ENCODE results near the gene SF3B1.

Gene SF3B1

GRCh38 chr2:197414515-197414914 lies 20.3 kb downstream of the SF3B1 start:
- H3K27ac ChIP-seq (ENCODE audit: low read length), result no peak overlapping the region
- H3K4me1 ChIP-seq (ENCODE audit: control insufficient read depth, insufficient read depth, low read length), result no peaks in the 10 kb centered on the region
- no peaks in the 10 kb centered on the region for H3K9me3 ChIP-seq (ENCODE audit: control insufficient read depth in 2 of 2, low read length in 2 of 2)
- H3K4me3 ChIP-seq (ENCODE audit: low read length in 2 of 2), result no peak overlapping the region
- H3K36me3 ChIP-seq (ENCODE audit: control insufficient read depth in 2 of 2, insufficient read depth in 2 of 2, low read length in 2 of 2), result peaks cover 38 to 54% of the 10 kb centered on the region in 2 donors
- no peaks in the 10 kb centered on the region for H3K27me3 ChIP-seq (ENCODE audit: control insufficient read depth in 1 of 2, insufficient read depth in 2 of 2, low read length in 2 of 2)
- no peak overlapping the region for H3K9ac ChIP-seq (ENCODE audit: low read length in 2 of 2)

DNA sequence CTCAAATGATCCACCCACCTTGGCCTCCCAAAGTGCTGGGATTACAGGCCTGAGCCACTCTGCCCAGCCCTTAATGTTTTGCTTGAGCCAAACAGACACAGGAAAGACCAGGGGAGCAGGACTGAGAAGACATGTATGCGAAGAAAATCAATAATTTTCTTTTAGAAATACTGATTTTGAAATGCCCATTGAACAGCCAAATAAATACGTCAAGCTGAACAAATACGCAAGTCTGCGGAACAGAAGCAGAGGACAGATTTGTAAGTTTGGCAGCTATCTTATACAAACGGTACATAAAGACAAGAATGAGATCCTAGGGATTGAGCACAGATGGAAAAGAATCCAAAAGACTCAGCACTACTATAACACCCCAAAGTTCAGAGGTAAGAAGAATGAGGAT lies 20.8 kb downstream of the SF3B1 start:
- H3K36me3 ChIP-seq (ENCODE audit: control insufficient read depth in 2 of 2, insufficient read depth in 2 of 2, low read length in 2 of 2), result peaks cover 39 to 54% of the 10 kb centered on the region in 2 donors
- H3K27ac ChIP-seq (ENCODE audit: low read length), result no peak overlapping the region
- no peak overlapping the region for H3K4me3 ChIP-seq (ENCODE audit: low read length in 2 of 2)
- H3K4me1 ChIP-seq (ENCODE audit: control insufficient read depth, insufficient read depth, low read length), result no peaks in the 10 kb centered on the region
- H3K9ac ChIP-seq (ENCODE audit: low read length in 2 of 2), result no peak overlapping the region
- H3K27me3 ChIP-seq (ENCODE audit: control insufficient read depth in 1 of 2, insufficient read depth in 2 of 2, low read length in 2 of 2), result no peaks in the 10 kb centered on the region
- no peaks in the 10 kb centered on the region for H3K9me3 ChIP-seq (ENCODE audit: control insufficient read depth in 2 of 2, low read length in 2 of 2)

DNA sequence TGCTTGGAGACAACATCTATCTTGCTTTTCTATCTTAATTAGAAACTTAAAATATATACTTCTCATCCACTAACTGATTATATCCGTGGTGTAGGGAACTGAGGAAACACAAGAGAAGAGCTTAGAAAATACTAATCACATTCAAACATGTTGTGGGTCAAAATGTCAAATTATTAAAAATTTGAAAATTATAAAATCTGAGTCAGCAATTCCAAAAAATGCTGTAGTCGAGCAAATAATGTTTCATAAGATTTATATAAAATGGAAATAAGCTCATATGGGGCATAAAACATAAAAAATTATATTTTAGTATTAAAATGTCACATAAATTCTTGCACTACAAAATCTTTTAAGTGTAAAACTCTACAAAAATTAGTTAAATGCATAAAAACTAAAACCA lies 29.2 kb downstream of the SF3B1 start:
- no peaks in the 10 kb centered on the region for H3K4me1 ChIP-seq (ENCODE audit: control insufficient read depth, insufficient read depth, low read length)
- H3K4me3 ChIP-seq (ENCODE audit: low read length in 2 of 2), result no peak overlapping the region
- peaks cover 47 to 72% of the 10 kb centered on the region in 2 donors for H3K36me3 ChIP-seq (ENCODE audit: control insufficient read depth in 2 of 2, insufficient read depth in 2 of 2, low read length in 2 of 2)
- no peaks in the 10 kb centered on the region for H3K9me3 ChIP-seq (ENCODE audit: control insufficient read depth in 2 of 2, low read length in 2 of 2)
- H3K27ac ChIP-seq (ENCODE audit: low read length), result no peak overlapping the region
- no peaks in the 10 kb centered on the region for H3K27me3 ChIP-seq (ENCODE audit: control insufficient read depth in 1 of 2, insufficient read depth in 2 of 2, low read length in 2 of 2)
- H3K9ac ChIP-seq (ENCODE audit: low read length in 2 of 2), result no peak overlapping the region

GRCh38 chr2:197399887-197400540 lies 34.8 kb downstream of the SF3B1 start:
- no peak overlapping the region for H3K4me3 ChIP-seq (ENCODE audit: low read length in 2 of 2)
- H3K9ac ChIP-seq (ENCODE audit: low read length in 2 of 2), result no peak overlapping the region
- no peak overlapping the region for H3K27ac ChIP-seq (ENCODE audit: low read length)
- H3K4me1 ChIP-seq (ENCODE audit: control insufficient read depth, insufficient read depth, low read length), result no peaks in the 10 kb centered on the region
- H3K36me3 ChIP-seq (ENCODE audit: control insufficient read depth in 2 of 2, insufficient read depth in 2 of 2, low read length in 2 of 2), result peaks cover 56 to 68% of the 10 kb centered on the region in 2 donors
- H3K9me3 ChIP-seq (ENCODE audit: control insufficient read depth in 2 of 2, low read length in 2 of 2), result no peaks in the 10 kb centered on the region
- H3K27me3 ChIP-seq (ENCODE audit: control insufficient read depth in 1 of 2, insufficient read depth in 2 of 2, low read length in 2 of 2), result no peaks in the 10 kb centered on the region

DNA sequence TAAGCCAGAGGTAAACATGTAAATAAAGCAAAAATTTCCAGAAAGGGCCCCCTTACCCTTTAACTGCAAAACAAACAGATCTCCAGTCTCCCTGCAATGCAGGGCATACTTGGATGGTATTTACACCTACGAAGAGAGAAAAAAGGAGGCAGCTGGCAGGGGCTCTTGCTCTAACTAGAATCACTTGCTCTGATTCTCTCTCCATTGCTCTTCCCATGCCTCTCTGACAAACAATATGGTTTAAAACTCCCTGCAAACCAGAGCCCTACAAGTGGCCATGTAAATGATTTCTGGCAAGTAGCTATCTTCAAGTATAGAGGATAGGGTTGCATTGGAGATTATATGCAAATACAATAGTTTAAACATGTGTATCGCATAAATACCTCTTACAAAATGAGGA lies 35.9 kb downstream of the SF3B1 start:
- Histone ChIP-seq H3K4me1 (ENCODE audit: control insufficient read depth, insufficient read depth, low read length) (no peaks in the 10 kb centered on the region), H3K27ac (ENCODE audit: low read length) (no peak overlapping the region), H3K36me3 (ENCODE audit: control insufficient read depth in 2 of 2, insufficient read depth in 2 of 2, low read length in 2 of 2) (peaks cover 58 to 66% of the 10 kb centered on the region in 2 donors), H3K9me3 (ENCODE audit: control insufficient read depth in 2 of 2, low read length in 2 of 2) (no peaks in the 10 kb centered on the region), H3K27me3 (ENCODE audit: control insufficient read depth in 1 of 2, insufficient read depth in 2 of 2, low read length in 2 of 2) (no peaks in the 10 kb centered on the region), H3K9ac (ENCODE audit: low read length in 2 of 2) (no peak overlapping the region), H3K4me3 (ENCODE audit: low read length in 2 of 2) (no peak overlapping the region)

DNA sequence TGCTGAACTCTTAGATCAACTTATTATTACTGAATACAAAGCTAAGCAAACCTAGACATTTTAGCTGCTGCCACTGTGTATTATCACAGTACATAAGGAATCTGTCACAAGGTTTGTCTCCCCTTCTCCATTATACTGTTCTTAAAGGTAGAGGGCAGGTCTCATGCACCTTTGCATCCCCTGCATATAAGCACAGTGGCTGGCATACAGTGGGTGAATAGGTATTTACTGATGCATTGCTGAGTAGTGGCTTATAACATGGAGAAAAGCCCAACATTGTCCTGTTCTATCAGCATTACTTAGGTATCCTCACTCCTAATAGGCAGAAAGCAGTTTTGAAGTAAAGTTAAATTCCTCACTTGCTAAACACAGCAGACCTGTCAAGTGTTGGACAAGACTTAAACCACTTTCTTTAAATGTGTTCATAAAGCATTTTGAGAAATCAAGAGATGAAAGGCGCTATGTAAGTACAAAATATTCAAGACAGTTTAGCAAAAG lies 43.6 kb downstream of the SF3B1 start:
- Histone ChIP-seq H3K9me3 (ENCODE audit: control insufficient read depth in 2 of 2, low read length in 2 of 2) (no peaks in the 10 kb centered on the region), H3K4me3 (ENCODE audit: low read length in 2 of 2) (no peak overlapping the region), H3K27me3 (ENCODE audit: control insufficient read depth in 1 of 2, insufficient read depth in 2 of 2, low read length in 2 of 2) (no peaks in the 10 kb centered on the region), H3K4me1 (ENCODE audit: control insufficient read depth, insufficient read depth, low read length) (no peaks in the 10 kb centered on the region), H3K27ac (ENCODE audit: low read length) (no peak overlapping the region), H3K9ac (ENCODE audit: low read length in 2 of 2) (no peak overlapping the region), H3K36me3 (ENCODE audit: control insufficient read depth in 2 of 2, insufficient read depth in 2 of 2, low read length in 2 of 2) (peaks cover 16 to 24% of the 10 kb centered on the region in 2 donors)

DNA sequence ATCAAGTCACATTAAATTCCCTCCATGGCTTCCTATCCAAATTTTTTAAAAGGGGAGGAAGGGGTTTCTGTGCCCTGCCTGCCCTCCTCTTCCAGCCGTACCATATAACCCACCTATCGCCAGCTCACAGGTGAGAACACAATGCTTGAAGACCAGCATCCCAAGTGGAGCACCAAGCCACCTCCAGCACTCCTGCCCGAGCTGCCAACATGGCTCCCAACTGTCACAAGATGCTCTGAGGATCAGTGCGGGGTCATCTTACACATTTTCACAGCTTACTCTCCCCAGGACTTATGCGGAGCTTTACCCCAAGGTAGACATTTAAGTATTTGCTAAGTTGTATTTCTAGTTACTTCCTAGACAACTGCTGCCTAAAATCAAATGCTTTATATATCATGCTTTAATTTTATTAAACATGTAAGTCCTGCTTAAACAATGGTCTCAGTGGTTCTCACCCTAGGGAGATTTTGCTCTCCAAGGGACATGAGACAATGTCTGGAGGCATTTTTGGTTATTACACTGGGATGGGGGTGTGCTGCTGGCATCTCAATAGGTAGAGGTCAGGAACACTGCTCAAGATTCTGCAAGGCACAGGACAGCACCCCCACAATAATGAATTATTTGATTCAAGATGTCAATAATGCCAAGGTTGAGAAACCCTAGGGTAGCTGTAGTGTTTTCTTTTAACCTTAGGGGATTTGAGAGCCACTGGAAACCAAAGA lies 45.8 kb downstream of the SF3B1 start:
- H3K9ac ChIP-seq (ENCODE audit: low read length in 2 of 2), result no peak overlapping the region
- peaks cover 9 to 15% of the 10 kb centered on the region in 2 donors for H3K36me3 ChIP-seq (ENCODE audit: control insufficient read depth in 2 of 2, insufficient read depth in 2 of 2, low read length in 2 of 2)
- H3K4me3 ChIP-seq (ENCODE audit: low read length in 2 of 2), result no peak overlapping the region
- no peaks in the 10 kb centered on the region for H3K4me1 ChIP-seq (ENCODE audit: control insufficient read depth, insufficient read depth, low read length)
- H3K27ac ChIP-seq (ENCODE audit: low read length), result no peak overlapping the region
- H3K9me3 ChIP-seq (ENCODE audit: control insufficient read depth in 2 of 2, low read length in 2 of 2), result no peaks in the 10 kb centered on the region
- H3K27me3 ChIP-seq (ENCODE audit: control insufficient read depth in 1 of 2, insufficient read depth in 2 of 2, low read length in 2 of 2), result no peaks in the 10 kb centered on the region

GRCh38 chr2:197387179-197387578 lies 47.6 kb downstream of the SF3B1 start:
- Histone ChIP-seq H3K27me3 (ENCODE audit: control insufficient read depth in 1 of 2, insufficient read depth in 2 of 2, low read length in 2 of 2) (no peaks in the 10 kb centered on the region), H3K27ac (ENCODE audit: low read length) (no peak overlapping the region), H3K9me3 (ENCODE audit: control insufficient read depth in 2 of 2, low read length in 2 of 2) (no peaks in the 10 kb centered on the region), H3K9ac (ENCODE audit: low read length in 2 of 2) (no peak overlapping the region), H3K36me3 (ENCODE audit: control insufficient read depth in 2 of 2, insufficient read depth in 2 of 2, low read length in 2 of 2) (peaks cover 4 to 12% of the 10 kb centered on the region in 2 donors), H3K4me3 (ENCODE audit: low read length in 2 of 2) (no peak overlapping the region), H3K4me1 (ENCODE audit: control insufficient read depth, insufficient read depth, low read length) (no peaks in the 10 kb centered on the region)

- no peaks in the 10 kb centered on the region for H3K27me3 ChIP-seq (ENCODE audit: control insufficient read depth in 1 of 2, insufficient read depth in 2 of 2, low read length in 2 of 2)
- no peak overlapping the region for H3K9ac ChIP-seq (ENCODE audit: low read length in 2 of 2)
- H3K9me3 ChIP-seq (ENCODE audit: control insufficient read depth in 2 of 2, low read length in 2 of 2), result no peaks in the 10 kb centered on the region
- no peak overlapping the region for H3K4me3 ChIP-seq (ENCODE audit: low read length in 2 of 2)
- H3K27ac ChIP-seq (ENCODE audit: low read length), result no peak overlapping the region
- no peaks in the 10 kb centered on the region for H3K4me1 ChIP-seq (ENCODE audit: control insufficient read depth, insufficient read depth, low read length)
- peaks cover 3 to 4% of the 10 kb centered on the region in 2 donors for H3K36me3 ChIP-seq (ENCODE audit: control insufficient read depth in 2 of 2, insufficient read depth in 2 of 2, low read length in 2 of 2)
Observed at GRCh38 chr2:197386242-197386641, 48.6 kb downstream of the SF3B1 start.

DNA sequence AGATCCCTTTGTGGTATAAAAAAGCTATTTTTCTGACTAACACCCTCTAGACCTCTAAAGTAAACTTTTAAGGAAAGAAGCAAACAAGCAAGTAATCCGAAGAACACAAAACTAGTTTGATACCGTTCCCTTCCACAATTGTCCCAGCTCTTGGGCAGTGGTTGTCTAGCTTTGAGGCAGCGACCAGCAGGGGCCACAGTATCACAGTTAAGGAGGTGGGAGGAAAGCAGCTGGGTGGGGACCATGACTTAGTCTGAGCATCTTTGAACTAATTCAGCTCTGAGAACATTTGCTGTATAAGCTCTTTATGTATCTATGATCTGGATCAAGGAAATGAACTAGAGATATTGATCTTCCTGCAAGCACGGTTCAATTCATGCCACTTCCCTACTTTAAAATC lies 51.0 kb downstream of the SF3B1 start:
- no peaks in the 10 kb centered on the region for H3K9me3 ChIP-seq (ENCODE audit: control insufficient read depth in 2 of 2, low read length in 2 of 2)
- no peak overlapping the region for H3K27ac ChIP-seq (ENCODE audit: low read length)
- H3K36me3 ChIP-seq (ENCODE audit: control insufficient read depth in 2 of 2, insufficient read depth in 2 of 2, low read length in 2 of 2), result no peaks in the 10 kb centered on the region
- no peak overlapping the region for H3K9ac ChIP-seq (ENCODE audit: low read length in 2 of 2)
- H3K4me1 ChIP-seq (ENCODE audit: control insufficient read depth, insufficient read depth, low read length), result no peaks in the 10 kb centered on the region
- no peak overlapping the region for H3K4me3 ChIP-seq (ENCODE audit: low read length in 2 of 2)
- peaks cover 0 to under 1% of the 10 kb centered on the region in 2 donors for H3K27me3 ChIP-seq (ENCODE audit: control insufficient read depth in 1 of 2, insufficient read depth in 2 of 2, low read length in 2 of 2)

DNA sequence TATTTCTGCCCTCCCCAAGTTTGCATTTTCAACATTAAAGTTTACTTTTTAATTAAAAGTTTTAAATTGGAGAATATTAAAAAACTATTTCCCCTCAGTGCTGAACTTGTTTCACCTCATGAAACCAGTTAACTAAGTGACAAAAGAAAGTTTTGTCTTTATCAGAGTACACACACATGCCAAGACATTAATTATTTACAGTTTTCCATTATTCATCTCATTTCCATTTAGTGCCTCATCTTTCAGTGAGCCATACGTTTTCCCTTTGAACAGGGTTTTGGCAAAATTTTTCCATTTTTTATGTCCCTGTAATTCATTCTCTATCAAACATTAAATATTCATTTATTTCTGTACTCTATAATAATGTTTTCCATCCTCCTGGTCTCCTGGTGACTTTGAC lies 53.2 kb downstream of the SF3B1 start:
- H3K36me3 ChIP-seq (ENCODE audit: control insufficient read depth in 2 of 2, insufficient read depth in 2 of 2, low read length in 2 of 2), result no peaks in the 10 kb centered on the region
- peaks cover 2% of the 10 kb centered on the region for H3K4me1 ChIP-seq (ENCODE audit: control insufficient read depth, insufficient read depth, low read length)
- H3K9me3 ChIP-seq (ENCODE audit: control insufficient read depth in 2 of 2, low read length in 2 of 2), result no peaks in the 10 kb centered on the region
- no peak overlapping the region for H3K4me3 ChIP-seq (ENCODE audit: low read length in 2 of 2)
- H3K9ac ChIP-seq (ENCODE audit: low read length in 2 of 2), result no peak overlapping the region
- no peak overlapping the region for H3K27ac ChIP-seq (ENCODE audit: low read length)
- peaks cover 0 to 4% of the 10 kb centered on the region in 2 donors for H3K27me3 ChIP-seq (ENCODE audit: control insufficient read depth in 1 of 2, insufficient read depth in 2 of 2, low read length in 2 of 2)
